IPS-15b (cell line): ENCODE measurements around the gene ITGA1.

Experiments
- H3K27me3 ChIP-seq: one replicate; pipeline ENCODE4 v1.6.1; 2013; ENCODE audit warnings: low read length; ENCODE audit not compliant: control insufficient read depth, insufficient read depth
- H3K36me3 ChIP-seq: one replicate; pipeline ENCODE4 v1.6.1; 2013; ENCODE audit warnings: low read length; ENCODE audit not compliant: control insufficient read depth, insufficient read depth
- H3K4me1 ChIP-seq: one replicate; pipeline ENCODE4 v1.6.1; 2013; ENCODE audit warnings: mild to moderate bottlenecking, low read length; ENCODE audit not compliant: control insufficient read depth, insufficient read depth
- H3K4me3 ChIP-seq: one replicate; pipeline ENCODE4 v1.5.1; 2013; ENCODE audit warnings: low read depth, low read length
- H3K9ac ChIP-seq: one replicate; pipeline ENCODE4 v1.6.1; 2013; ENCODE audit warnings: low read depth, mild to moderate bottlenecking, low read length
- H3K9me3 ChIP-seq: one replicate; pipeline ENCODE4 v1.6.1; 2013; ENCODE audit warnings: mild to moderate bottlenecking, low read length; ENCODE audit not compliant: control insufficient read depth, insufficient read depth

The ITGA1 gene

DNA sequence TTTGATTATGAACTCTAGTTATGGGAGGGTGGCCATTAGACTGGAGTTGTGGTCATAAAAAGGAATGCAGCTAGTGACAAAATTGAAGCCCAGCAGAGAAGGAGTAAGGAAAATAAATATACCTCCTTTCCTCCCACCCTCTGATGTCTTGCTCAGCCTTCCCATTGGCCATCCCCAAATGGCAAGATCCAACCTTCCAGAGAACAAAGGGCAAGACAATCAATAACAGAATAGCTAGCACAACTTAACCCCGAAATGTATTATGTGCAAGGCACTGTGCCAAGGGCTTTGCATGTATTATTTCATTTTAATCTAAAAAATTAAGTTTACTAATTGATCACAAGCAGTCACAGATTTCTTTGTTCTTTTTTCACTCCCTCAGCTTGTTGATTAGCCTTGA, 3.6 kb downstream of the ITGA1 start:
- H3K9ac ChIP-seq: no peak overlapping the region
- H3K36me3 ChIP-seq: no peaks in the 10 kb centered on the region
- H3K9me3 ChIP-seq: no peaks in the 10 kb centered on the region
- H3K4me1 ChIP-seq: no peaks in the 10 kb centered on the region
- no peaks in the 10 kb centered on the region for H3K27me3 ChIP-seq
- H3K4me3 ChIP-seq: no peak overlapping the region

DNA sequence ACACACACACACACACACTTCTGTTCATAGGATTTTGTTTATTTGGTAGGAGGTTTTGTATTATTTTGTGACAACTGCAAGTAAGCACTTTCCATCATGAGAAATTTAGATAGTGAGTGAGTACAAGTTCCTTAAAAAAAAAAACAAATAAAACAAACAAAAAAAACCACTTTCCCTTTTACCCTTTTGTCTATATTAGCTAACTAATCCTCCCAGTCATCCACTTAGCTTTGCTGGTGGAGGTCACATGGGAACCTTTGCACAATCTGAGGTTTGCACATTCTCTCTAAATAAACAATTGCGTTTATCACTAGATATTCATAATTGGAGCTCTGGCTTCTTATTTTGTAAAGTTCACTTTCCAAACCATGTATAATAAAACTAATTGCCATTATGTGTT, 6.8 kb downstream of the ITGA1 start:
- Histone ChIP-seq H3K9me3 (no peaks in the 10 kb centered on the region), H3K27me3 (no peaks in the 10 kb centered on the region), H3K4me1 (peaks cover 9% of the 10 kb centered on the region), H3K4me3 (no peak overlapping the region), H3K9ac (no peak overlapping the region), H3K36me3 (no peaks in the 10 kb centered on the region)

DNA sequence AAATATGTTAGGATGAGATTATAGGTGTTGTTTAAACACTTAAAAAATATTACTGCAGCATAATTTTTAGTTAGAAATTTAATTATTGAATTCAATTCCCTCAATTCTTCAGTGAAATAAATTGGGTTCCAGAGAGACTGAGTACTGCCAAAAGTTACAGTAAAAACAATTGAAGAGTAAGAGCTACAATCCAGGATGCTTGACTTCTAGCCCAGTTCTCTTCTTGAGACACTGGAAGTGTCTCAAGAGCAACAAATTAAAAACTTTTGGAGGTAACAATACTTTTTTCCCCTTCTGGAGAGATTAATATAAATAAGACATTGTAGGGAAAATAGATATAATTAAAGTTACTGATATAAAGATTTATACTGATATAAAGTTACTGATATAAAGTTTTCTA, 8.3 kb downstream of the ITGA1 start:
- H3K36me3 ChIP-seq: no peaks in the 10 kb centered on the region
- no peaks in the 10 kb centered on the region for H3K27me3 ChIP-seq
- H3K9me3 ChIP-seq: no peaks in the 10 kb centered on the region
- no peak overlapping the region for H3K4me3 ChIP-seq
- H3K9ac ChIP-seq: no peak overlapping the region
- H3K4me1 ChIP-seq: peaks cover 9% of the 10 kb centered on the region

DNA sequence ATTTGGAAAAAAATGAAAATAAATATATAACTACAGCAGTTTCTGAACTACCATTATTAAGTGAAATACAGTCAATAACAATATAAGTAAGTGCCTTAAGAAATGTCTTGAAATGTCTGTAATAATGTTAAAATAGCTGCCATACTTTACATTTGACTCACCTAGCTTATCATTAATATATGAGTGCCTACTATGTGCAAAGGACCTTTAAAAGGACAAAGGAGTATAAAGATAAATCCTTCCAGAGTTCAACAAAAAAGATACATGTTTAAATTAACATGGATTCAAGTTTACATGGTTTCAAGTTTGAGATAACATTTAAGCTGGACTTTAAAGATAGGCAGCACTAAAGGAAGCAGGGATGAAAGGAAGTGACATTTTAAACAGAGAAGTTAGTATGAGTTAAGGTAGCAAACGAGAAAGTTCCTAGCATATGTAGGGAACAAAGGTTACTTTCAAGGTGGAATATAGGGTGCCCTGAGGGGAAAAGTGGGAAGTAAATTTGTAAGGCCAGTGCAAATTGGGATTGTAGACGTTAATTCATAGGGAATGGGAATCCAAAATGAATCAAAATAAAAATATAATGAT, 8.9 kb downstream of the ITGA1 start:
- Histone ChIP-seq H3K9me3 (no peaks in the 10 kb centered on the region), H3K4me3 (no peak overlapping the region), H3K4me1 (peaks cover 10% of the 10 kb centered on the region), H3K36me3 (no peaks in the 10 kb centered on the region), H3K9ac (no peak overlapping the region), H3K27me3 (no peaks in the 10 kb centered on the region)

DNA sequence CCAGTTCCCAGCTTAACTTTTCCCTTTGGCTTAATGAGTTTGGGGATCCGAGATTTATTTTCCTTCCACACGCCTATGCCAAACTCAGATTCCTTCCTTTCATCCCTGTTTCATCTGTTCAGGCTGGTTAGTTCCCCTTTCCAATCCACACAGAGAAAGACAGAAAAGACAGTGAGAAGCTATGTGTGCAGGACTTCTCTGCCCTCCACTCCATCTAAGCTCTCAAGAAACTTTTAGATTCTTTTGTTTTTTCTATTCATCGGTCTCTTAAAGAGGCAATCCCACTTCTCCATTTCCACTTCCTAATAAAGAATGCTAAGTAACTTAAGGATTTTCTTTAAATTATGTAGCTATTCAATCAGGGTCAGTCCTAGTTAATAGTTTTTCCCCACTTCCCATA, 11.2 kb downstream of the ITGA1 start:
- Histone ChIP-seq H3K4me3 (peak overlapping the region; percentile 97), H3K4me1 (peaks cover 20% of the 10 kb centered on the region), H3K27me3 (no peaks in the 10 kb centered on the region), H3K36me3 (peaks cover 2% of the 10 kb centered on the region), H3K9me3 (no peaks in the 10 kb centered on the region), H3K9ac (no peak overlapping the region)

DNA sequence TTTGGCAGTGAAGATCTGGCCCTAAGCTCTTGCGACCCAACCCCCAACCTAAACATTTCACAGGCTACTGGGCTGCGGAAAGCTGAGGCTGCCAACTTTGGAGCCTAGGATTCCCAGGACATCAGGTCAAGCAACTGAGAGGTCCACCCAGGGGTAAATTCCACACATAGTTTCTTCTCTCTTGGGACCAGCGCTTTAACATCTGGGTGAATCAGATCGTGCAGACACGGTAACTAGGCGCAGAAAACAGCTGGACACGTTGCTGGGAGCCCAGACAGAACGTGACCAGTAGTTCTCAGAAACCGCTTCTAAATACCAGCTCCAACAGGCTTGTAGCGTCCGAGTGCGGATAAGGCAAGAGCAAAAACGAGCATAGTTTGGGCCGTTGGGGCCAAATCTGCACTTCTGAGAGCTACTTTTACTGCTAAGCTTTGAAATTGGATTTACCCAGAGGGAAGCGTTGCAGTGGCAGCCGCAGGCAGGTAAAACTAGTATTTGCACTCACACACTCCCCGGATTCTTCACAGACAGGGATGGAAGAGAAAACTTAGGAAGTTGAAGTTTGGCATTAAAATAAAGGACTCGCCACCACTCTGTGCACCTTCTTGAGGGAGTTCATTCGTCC, 11.8 kb downstream of the ITGA1 start:
- Histone ChIP-seq H3K4me3 (peak overlapping the region; percentile 97), H3K36me3 (peaks cover 2% of the 10 kb centered on the region), H3K9ac (peak overlapping the region; percentile 77), H3K4me1 (peaks cover 20% of the 10 kb centered on the region), H3K9me3 (no peaks in the 10 kb centered on the region), H3K27me3 (no peaks in the 10 kb centered on the region)

DNA sequence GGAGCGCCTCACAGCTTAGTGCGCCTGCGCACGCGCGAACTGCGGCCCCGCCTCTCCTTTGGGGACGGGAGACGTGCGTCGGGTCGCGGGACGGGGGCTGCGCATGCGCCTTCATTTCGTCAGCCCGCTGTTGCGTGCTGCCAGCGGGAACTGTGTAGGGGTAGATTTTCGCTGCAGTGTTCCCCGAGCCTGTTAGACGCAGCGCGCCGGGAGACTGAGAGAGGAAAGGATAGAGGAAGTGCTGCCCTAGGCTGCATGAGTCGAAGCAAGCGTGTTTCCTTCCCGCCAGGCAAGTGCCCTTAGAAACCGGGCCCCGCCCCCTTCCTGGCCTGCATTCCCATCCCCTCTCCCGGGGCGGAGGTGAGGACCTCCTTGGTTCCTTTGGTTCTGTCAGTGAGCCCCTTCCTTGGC, 12.3 kb downstream of the ITGA1 start:
- peaks cover 23% of the 10 kb centered on the region for H3K4me1 ChIP-seq
- peak overlapping the region; percentile 80 for H3K9ac ChIP-seq
- H3K27me3 ChIP-seq: no peaks in the 10 kb centered on the region
- H3K9me3 ChIP-seq: no peaks in the 10 kb centered on the region
- peak overlapping the region; percentile 97 for H3K4me3 ChIP-seq
- peaks cover 2% of the 10 kb centered on the region for H3K36me3 ChIP-seq

DNA sequence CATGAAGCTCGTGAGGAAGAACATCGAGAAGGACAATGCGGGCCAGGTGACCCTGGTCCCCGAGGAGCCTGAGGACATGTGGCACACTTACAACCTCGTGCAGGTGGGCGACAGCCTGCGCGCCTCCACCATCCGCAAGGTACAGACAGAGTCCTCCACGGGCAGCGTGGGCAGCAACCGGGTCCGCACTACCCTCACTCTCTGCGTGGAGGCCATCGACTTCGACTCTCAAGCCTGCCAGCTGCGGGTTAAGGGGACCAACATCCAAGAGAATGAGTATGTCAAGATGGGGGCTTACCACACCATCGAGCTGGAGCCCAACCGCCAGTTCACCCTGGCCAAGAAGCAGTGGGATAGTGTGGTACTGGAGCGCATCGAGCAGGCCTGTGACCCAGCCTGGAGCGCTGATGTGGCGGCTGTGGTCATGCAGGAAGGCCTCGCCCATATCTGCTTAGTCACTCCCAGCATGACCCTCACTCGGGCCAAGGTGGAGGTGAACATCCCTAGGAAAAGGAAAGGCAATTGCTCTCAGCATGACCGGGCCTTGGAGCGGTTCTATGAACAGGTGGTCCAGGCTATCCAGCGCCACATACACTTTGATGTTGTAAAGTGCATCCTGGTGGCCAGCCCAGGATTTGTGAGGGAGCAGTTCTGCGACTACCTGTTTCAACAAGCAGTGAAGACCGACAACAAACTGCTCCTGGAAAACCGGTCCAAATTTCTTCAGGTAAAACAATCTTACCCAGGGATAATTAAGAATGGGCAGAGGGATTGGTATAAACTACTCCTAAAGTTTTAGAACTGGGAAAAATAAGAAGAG, 12.9 kb downstream of the ITGA1 start:
- Histone ChIP-seq H3K36me3 (peaks cover 2% of the 10 kb centered on the region), H3K4me1 (peaks cover 25% of the 10 kb centered on the region), H3K4me3 (peak overlapping the region; percentile 97)

DNA sequence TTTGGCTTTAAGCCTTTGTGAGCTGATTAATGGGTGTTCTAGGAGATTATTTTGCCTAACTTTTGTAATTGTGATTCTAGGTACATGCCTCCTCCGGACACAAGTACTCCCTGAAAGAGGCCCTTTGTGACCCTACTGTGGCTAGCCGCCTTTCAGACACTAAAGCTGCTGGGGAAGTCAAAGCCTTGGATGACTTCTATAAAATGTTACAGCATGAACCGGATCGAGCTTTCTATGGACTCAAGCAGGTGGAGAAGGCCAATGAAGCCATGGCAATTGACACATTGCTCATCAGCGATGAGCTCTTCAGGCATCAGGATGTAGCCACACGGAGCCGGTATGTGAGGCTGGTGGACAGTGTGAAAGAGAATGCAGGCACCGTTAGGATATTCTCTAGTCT, 13.6 kb downstream of the ITGA1 start:
- peak overlapping the region; percentile 80 for H3K9ac ChIP-seq
- H3K27me3 ChIP-seq: no peaks in the 10 kb centered on the region
- peaks cover 2% of the 10 kb centered on the region for H3K36me3 ChIP-seq
- peaks cover 25% of the 10 kb centered on the region for H3K4me1 ChIP-seq
- no peaks in the 10 kb centered on the region for H3K9me3 ChIP-seq
- H3K4me3 ChIP-seq: peak overlapping the region; percentile 97

More for the DNA sequence above, 12.9 kb downstream of the ITGA1 start:
- Histone ChIP-seq H3K9me3 (no peaks in the 10 kb centered on the region), H3K9ac (peak overlapping the region; percentile 80), H3K27me3 (no peaks in the 10 kb centered on the region)

DNA sequence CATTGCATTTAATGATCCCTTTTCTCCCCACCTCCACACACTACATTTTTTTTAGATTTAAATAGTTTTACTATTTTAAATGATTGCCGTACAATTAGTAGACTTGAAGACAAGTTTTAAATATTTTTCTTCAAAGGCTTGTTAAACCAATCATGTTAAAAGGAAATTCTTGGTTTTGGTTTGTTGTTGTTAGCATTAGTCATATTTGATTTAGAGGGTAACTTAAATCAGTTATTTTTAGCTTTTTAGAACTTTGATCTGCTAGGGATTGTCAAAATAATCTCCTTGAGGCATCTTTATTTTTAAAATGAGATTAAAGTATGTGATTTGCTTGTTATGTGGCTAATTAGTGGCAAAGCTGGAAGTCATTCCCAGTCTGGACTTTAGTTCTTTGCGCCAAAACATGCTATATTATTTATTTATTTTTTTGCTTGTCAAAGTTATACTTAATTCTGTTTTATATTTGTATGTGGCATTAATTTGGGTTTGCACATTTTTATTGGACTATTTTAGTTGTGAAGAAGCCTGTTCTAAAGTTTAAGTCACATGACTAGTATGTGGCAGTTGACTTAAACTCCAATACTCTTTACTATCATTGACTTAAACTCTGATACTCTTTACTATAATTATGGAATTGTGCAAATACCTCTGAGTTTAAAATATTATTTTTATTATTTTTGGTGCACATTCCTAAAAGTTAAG, 14.7 kb downstream of the ITGA1 start:
- H3K4me1 ChIP-seq: peaks cover 25% of the 10 kb centered on the region
- H3K36me3 ChIP-seq: peaks cover 2% of the 10 kb centered on the region
- peak overlapping the region; percentile 97 for H3K4me3 ChIP-seq
- H3K9me3 ChIP-seq: no peaks in the 10 kb centered on the region
- no peak overlapping the region for H3K9ac ChIP-seq
- H3K27me3 ChIP-seq: no peaks in the 10 kb centered on the region

DNA sequence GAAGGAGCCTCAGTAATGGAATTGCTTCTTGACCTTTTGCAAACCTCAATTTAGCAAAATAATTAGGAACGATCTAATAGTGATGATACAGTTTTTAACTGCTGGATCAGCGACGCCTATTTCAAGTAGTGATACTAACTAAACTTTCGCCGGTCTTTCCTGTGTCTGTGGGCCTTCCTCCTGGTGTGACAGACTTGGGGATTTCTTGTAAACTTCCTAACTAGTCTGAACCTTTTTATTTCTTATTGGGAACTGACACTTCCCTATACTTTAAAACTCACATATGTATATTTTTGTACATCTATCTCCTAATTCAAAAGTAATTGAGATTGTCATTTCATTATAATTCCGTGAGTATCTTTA, 15.2 kb downstream of the ITGA1 start:
- H3K4me3 ChIP-seq: peak overlapping the region; percentile 97
- peaks cover 2% of the 10 kb centered on the region for H3K36me3 ChIP-seq
- H3K4me1 ChIP-seq: peaks cover 23% of the 10 kb centered on the region
- H3K9me3 ChIP-seq: no peaks in the 10 kb centered on the region
- no peak overlapping the region for H3K9ac ChIP-seq
- no peaks in the 10 kb centered on the region for H3K27me3 ChIP-seq
